HepG2 (cell line): Measurements from ENCODE around the gene TNFRSF21.

ENCODE experiments used
- CTCF ChIP-seq: sonication (generic); formaldehyde crosslinking; IDR thresholded peaks from 2 replicates; pipeline ENCODE4 v1.5.0; 2020; ENCODE audit warnings: mild to moderate bottlenecking, missing genetic modification reagents, moderate library complexity
- FOXO4 ChIP-seq: sonication (generic); formaldehyde crosslinking; conservative IDR thresholded peaks from 2 replicates; pipeline ENCODE4 v1.8.1; 2023; ENCODE audit warnings: missing genetic modification reagents
- HMG20A ChIP-seq: IDR thresholded peaks from 2 replicates; pipeline ENCODE4 v1.6.1; 2016; ENCODE audit warnings: borderline replicate concordance
- LRRFIP1 ChIP-seq: sonication (generic); formaldehyde crosslinking; conservative IDR thresholded peaks from 2 replicates; pipeline ENCODE4 v1.4.0; 2020; ENCODE audit warnings: missing genetic modification reagents
- RBM22 ChIP-seq: fragments of 200-400 bp; formaldehyde crosslinking; optimal IDR thresholded peaks from 2 replicates; pipeline ENCODE3; 2017; ENCODE audit warnings: mild to moderate bottlenecking, low read length, moderate library complexity
- STAT5B ChIP-seq: sonication (generic); formaldehyde crosslinking; IDR thresholded peaks from 2 replicates; pipeline ENCODE4 v1.4.0; 2020; ENCODE audit warnings: missing genetic modification reagents
- THRA ChIP-seq: sonication (generic); formaldehyde crosslinking; IDR thresholded peaks from 2 replicates; pipeline ENCODE4 v1.4.0; 2020; ENCODE audit warnings: missing genetic modification reagents, borderline replicate concordance

- TF ChIP-seq THRA (no peak), HMG20A (CRISPR knock-in tag) (no peak), STAT5B (CRISPR knock-in tag) (no peak), CTCF (no peak), LRRFIP1 (no peak), FOXO4 (no peak), RBM22 (no peak)
Measured at GRCh38 chr6:47358440-47359225, 48.9 kb upstream of the TNFRSF21 start.
